B cell (primary cell): ENCODE results near the gene TEKT1.

Experiments
- EZH2 ChIP-seq: IDR thresholded peaks from 2 replicates; pipeline ENCODE4 v1.6.1; 2012; ENCODE audit warnings: borderline replicate concordance, low read depth, mild to moderate bottlenecking, moderate library complexity, low read length; ENCODE audit not compliant: insufficient read depth, poor library complexity, severe bottlenecking
- TF ChIP-seq, protein P1 (sequence below): fragments of 200-600 bp; IDR thresholded peaks from one replicate; pipeline ENCODE4 v1.8.0; 2022; ENCODE audit warnings: antibody characterized with exemption, mild to moderate bottlenecking

DNA sequence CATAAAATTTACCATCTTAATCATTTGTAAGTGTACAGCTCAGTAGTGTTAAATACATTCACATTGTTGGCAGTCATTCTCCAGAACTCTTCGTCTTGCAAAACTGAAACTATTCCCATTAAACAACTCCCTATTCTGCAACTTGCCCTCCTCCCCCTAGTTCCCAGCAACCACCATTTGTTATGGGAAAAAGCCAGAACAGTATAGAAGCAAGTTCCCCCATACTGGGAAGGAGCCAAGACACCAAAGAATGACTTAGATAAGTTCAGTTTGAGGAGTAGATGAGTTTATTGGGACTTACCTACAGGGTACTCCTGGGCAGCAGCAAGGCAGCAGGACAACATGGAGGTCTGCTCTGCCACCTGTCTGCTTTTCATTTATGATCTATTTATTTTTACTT is 39.3 kb upstream of the TEKT1 start:
- TF ChIP-seq, protein P1, sequence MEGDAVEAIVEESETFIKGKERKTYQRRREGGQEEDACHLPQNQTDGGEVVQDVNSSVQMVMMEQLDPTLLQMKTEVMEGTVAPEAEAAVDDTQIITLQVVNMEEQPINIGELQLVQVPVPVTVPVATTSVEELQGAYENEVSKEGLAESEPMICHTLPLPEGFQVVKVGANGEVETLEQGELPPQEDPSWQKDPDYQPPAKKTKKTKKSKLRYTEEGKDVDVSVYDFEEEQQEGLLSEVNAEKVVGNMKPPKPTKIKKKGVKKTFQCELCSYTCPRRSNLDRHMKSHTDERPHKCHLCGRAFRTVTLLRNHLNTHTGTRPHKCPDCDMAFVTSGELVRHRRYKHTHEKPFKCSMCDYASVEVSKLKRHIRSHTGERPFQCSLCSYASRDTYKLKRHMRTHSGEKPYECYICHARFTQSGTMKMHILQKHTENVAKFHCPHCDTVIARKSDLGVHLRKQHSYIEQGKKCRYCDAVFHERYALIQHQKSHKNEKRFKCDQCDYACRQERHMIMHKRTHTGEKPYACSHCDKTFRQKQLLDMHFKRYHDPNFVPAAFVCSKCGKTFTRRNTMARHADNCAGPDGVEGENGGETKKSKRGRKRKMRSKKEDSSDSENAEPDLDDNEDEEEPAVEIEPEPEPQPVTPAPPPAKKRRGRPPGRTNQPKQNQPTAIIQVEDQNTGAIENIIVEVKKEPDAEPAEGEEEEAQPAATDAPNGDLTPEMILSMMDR = no peak
- TF ChIP-seq EZH2 = no peak
